Stimulated activated CD8-positive, alpha-beta memory T cell treated with anti-CD3 and anti-CD28 coated beads, Interleukin-12 subunit alpha, Interleukin-12 subunit beta, amount 100 ng/mL, for 4 hours (primary cell): ENCODE results near the gene BIRC5.
"Not testable (repeated sequence)": the region's sequence is repeated elsewhere in the genome, so short reads cannot be mapped to it uniquely, and the experiment has no call there.

Experiments used
- DNase-seq: peaks from one replicate; pipeline ENCODE4 v3.0.0-alpha.2; 2020; ENCODE audit warnings: low read depth

Gene BIRC5

GRCh38 chr17:78214016-78214705 is at the start of gene BIRC5:
Gene BIRC5 (plus strand): TSS chr17:78214253. CDS start chr17:78214317, 64 bp downstream.
- DNase-seq = peak; percentile 81

- DNase-seq = no peak
These were observed 49.1 kb upstream of the BIRC5 start for GRCh38 chr17:78164748-78165607.

GRCh38 chr17:78166416-78166815 is 47.6 kb upstream of the BIRC5 start:
- DNase-seq = no peak

GRCh38 chr17:78168242-78168902 is 45.7 kb upstream of the BIRC5 start, which contains the start of gene SYNGR2:
Gene SYNGR2 (plus strand): TSS chr17:78168581. CDS start chr17:78168617, 36 bp downstream.
- DNase-seq = peak; percentile 75

GRCh38 chr17:78168903-78169793 is 44.9 kb upstream of the BIRC5 start:
- DNase-seq = peak; percentile 45

GRCh38 chr17:78170692-78171590 is 43.1 kb upstream of the BIRC5 start:
- DNase-seq = no peak

- DNase-seq = not testable (repeated sequence)
These were observed 42.3 kb upstream of the BIRC5 start for GRCh38 chr17:78171591-78172248.

- DNase-seq = no peak
These were observed 41.6 kb upstream of the BIRC5 start for GRCh38 chr17:78172249-78173051.

GRCh38 chr17:78173097-78173715 is 40.8 kb upstream of the BIRC5 start:
- no peak for DNase-seq

GRCh38 chr17:78174346-78174869 is 39.6 kb upstream of the BIRC5 start:
- no peak for DNase-seq

GRCh38 chr17:78174870-78175642 is 39.0 kb upstream of the BIRC5 start:
- no peak for DNase-seq

GRCh38 chr17:78175643-78175981 is 38.4 kb upstream of the BIRC5 start:
- DNase-seq = no peak

GRCh38 chr17:78176548-78177025 is 37.5 kb upstream of the BIRC5 start:
- peak; percentile 58 for DNase-seq

GRCh38 chr17:78179372-78179771 is 34.7 kb upstream of the BIRC5 start:
- no peak for DNase-seq

GRCh38 chr17:78180083-78180482 is 34.0 kb upstream of the BIRC5 start:
- DNase-seq = no peak

GRCh38 chr17:78180508-78180907 is 33.5 kb upstream of the BIRC5 start:
- DNase-seq = no peak

- DNase-seq = no peak
These were observed 31.5 kb upstream of the BIRC5 start for GRCh38 chr17:78182504-78182903.

- no peak for DNase-seq
These were observed 30.1 kb upstream of the BIRC5 start for GRCh38 chr17:78183916-78184315.
